HG03575 (cell line): Measurements from ENCODE around the gene EHBP1L1.

ENCODE experiments used
- ATAC-seq: cut with Tn5 transposase; IDR thresholded peaks from one replicate; pipeline ENCODE4 v1.9.1; 2021; ENCODE audit not compliant: unreplicated experiment, insufficient number of reproducible peaks, low FRiP score; ENCODE audit errors: extremely low read depth

The EHBP1L1 gene

DNA sequence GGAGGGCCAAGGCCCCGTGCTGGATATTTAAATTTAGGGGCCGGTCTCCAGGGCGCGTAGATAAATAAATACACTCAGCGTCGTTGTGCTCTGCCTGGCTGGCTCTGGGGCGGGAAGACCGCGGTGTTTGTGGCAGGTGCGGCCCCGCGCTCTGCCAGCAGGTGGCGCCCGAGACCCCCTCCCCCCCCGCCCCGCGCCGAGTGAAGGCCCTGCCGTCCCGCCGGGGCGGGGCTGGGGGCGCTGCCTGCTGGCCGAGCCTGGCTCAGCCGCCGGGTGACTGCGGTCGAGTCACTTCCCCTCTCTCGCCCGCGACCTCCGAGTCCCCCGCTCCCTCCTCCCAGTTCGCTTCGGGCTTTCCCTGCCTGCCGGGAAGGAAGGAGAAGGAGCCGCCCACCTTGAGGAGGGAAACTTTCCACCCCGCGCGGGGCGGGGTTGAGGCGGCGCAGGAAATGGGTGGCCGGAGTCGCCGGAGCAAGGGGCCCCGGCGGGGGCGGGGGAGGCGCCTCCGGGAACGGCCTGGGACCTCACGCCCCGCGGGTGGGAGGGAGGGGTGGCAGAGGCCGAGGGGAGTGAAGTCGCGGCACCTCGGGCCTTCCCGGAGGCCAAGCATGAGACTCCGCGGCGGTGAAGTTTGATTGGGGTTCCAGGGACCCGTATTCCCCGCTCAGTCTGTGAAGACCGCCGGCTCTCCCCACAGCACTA, 1.6 kb upstream of the EHBP1L1 start:
- no peak for ATAC-seq

DNA sequence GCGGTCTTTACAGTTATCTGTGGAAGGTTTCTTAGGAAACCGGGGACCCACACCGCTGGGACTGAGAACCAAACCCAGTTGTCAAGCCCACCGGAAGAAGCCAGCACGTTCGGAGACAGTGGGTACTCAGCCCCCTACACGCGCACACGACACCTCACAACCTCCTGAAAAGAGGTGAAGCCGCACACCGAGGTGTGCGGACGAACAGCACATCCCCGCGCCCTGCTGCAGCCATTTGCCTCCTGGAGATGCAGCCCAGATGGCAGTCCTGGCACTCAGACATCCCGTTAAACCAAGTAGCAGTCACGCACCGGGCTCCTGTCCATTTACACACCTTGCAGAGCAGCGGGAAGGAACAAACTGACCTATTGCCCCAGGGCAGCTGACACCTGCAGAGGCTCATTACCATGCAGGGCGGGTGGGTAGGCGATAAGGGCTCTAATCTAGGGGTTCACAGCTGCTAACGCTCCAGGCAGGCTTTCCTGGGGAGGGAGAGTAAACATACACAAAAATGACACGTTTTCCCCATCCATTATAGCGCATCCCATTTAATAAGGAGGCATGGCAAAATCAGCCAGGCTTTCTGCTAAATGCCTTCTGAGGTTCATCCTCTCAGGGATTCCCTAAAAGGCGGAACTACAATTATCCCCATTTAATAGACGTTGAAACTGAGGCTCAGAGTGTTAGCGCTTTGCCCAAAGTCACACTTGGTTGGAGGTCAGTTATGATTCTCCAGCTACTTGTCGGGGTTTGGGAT, 864 bp upstream of the EHBP1L1 start:
- ATAC-seq: no peak

DNA sequence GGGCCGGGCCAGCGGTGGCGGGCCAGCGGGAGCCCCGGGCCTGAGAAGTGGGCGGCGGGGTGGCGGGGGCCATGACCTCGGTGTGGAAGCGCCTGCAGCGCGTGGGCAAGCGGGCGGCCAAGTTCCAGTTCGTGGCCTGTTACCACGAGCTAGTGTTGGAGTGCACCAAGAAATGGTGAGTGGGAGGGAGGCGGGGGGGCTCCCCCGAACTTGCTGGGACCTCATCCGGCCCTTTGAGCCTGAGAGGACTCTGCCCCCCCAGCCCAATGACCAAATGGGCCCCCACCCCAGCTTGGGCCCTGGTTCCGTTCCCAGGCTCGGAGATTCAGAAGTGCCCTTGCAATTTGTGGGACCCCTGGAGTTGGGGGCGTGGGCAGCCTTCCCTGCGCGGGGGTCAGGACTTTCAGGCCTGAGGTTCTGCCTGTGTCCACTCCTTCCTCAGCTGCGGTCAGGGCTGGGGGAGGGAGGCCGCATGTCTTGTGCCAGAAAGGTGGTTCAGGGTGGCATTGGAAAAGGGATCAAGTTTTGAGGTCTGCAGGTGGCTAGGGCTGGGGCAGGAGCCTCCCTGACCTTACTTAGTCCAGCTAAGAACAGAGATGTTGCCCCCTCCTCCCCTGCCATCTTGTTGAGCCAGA, 496 bp downstream of the EHBP1L1 start:
- ATAC-seq: no peak

DNA sequence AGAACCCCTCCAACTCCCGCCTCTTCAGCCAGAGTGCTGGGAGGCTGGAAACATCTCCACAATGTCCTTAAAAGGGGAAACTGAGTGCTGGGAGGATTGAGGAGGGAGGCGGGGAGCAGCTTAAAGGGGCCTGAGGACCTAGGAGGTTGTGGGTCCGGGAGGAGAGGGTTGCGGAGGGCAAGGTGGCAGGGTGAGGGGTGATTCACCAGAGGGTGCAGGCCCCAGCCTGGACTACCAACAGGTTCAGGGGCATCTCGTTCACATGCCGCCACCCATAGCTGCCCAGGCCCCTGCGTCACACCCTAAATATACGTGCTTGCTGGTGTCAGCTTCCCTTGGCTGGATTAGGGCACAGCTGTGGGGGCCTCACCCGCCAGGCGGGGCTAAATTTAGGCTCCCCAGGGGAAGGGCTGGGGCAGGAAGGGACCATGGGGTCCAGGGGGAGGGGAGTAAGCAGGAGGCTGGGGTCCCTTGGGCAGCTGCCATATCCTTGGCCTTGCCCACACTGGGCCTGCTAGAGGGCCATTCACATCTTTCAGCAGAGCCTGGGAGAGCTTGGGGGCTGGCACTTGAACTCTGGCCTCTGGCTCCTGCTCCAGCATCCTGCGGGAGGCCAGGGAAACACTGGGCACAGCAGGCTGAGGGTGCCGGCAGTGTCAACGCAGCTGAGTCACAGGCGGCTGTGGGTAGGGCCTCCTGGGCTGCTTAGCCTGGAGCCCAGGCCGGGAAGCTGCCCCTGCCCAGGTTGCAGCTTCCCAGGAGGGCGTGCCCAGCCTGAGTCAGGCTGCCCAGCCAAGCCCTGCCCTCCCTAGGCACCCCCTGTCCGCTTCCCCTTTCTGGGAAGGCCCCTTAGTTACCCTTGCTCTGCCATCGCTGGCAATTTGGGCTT, 1.3 kb downstream of the EHBP1L1 start:
- ATAC-seq: no peak

DNA sequence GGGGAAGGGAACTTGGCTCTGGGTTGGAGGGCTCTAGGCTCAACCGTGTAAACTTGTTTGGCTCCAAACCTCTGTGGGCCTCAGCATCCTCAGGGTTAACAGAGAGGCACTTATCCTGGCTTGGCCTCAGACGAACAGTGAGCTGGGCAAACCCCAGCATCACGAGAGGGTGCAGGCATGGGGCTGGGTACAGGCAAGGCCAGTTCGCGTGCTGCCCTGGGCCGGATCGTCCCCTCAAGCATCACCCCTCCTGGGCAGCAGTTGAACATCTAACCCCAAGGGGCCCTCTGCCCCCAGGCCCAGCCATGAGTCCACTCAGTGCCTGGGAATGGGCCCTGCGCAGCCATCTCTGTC, 1.9 kb downstream of the EHBP1L1 start:
- no peak for ATAC-seq

DNA sequence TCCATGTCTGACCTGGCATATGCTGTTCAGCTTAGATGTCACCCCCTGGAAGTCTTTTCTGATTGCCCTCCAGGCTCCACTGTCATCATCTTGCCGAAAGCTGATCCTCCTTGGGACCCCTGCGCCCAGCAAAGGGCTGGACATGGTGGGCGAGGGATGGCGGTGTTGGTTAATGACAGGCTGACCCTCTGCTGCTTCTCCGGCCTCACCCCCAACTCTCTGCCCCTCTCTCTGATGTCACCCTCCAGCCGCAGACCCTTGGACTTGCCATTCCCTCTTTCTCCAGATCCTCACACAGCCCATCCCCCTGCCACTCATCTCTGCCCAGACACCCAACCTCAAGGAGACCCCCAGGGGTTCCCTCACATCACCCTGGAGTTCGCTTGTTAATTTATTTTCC, 2.3 kb downstream of the EHBP1L1 start:
- no peak for ATAC-seq

DNA sequence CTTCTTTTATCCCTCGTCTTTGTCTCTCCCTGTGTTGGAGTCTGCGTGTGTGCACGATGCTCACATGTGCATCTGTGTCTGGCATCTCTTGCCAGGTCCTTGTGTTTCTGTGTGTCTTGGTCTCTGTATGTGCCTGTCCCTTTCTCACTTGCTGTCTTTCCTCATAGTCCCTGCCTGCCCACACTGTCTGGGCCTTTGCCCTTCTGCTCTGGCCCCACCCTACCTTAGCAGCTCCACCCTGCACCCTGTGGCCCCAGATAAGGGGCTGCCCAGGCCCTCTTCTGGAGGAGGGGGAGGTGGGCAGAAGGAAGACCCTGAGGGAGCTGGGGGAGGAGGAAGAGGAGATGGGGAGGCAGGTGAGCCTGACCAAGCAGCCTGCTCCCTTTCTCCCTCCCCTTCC, 2.8 kb downstream of the EHBP1L1 start:
- no peak for ATAC-seq

DNA sequence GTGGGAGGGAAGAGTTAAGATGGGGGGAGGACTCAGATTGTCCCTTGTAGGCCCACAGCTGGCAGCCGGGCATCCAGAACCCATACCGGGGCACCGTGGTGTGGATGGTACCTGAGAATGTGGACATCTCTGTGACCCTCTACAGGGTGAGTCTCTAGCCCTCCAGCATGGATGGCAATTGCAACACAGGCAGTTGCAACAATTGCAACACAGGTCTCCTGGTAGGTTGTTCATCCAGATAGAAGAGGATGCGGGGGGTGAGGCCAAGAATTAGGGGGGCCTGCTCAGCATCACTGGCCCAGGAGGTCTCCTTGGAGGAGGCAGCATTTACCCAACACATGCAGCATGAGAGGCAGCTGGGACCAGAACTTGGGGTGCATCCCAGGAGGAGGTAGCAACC, 3.4 kb downstream of the EHBP1L1 start:
- no peak for ATAC-seq

DNA sequence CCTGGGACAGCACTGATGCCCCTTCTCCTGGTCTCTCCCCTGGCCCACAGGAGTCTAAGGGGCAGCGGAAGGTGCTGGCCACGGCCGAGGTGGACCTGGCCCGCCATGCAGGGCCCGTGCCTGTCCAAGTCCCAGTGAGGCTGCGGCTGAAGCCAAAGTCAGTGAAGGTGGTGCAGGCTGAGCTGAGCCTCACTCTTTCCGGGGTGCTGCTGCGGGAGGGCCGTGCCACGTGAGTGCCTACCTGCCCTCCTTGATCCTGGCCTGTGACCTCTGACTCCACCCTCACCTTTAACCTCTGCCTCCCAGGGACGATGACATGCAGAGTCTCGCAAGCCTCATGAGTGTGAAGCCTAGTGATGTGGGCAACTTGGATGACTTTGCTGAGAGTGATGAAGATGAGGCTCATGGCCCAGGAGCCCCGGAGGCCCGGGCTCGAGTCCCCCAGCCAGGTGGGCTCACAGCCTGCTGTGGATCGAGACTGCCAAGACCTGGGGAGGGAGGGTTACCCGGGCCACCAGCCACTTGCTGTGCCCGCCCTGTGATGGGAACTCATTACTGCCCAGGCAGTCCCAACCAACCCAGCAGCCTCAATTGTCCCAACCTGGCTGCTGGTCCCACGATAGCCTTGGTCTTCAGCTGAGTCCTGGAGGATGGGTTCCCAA, 4.3 kb downstream of the EHBP1L1 start:
- ATAC-seq: no peak

DNA sequence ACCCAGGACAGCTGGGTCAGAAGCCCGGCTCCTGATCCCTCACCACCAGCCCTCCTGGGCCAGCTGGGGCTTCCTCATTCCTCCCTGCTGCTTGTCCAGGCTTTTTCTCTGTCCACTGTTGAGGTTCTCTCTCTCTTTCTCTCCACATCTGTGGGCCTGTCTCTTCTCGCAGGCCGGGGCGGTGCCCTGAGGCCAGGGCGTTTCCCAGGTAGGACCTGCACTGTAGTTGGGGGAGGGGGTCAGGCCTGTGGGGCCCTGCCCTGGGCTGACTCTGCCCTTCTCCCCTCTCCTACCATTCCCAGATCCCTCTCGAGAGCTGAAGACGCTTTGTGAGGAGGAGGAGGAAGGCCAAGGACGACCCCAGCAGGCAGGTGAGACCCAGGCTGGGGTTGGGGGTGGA, 4.9 kb downstream of the EHBP1L1 start:
- ATAC-seq: no peak

DNA sequence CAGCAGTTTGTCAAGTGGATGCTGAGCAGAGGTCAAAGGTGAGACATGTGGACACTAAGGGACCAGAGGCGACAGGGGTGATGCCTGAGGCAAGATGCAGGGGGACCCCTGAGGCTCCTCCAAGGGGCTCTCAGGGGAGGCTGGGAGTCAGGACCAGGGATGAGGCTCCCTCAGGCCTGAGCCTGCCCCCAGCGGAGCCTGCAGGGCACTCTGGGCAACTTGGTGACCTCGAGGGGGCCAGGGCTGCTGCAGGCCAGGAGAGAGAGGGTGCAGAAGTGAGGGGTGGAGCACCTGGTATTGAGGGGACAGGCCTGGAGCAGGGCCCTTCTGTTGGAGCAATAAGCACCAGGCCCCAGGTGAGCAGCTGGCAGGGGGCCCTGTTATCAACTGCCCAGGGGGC, 6.1 kb downstream of the EHBP1L1 start:
- ATAC-seq: no peak

DNA sequence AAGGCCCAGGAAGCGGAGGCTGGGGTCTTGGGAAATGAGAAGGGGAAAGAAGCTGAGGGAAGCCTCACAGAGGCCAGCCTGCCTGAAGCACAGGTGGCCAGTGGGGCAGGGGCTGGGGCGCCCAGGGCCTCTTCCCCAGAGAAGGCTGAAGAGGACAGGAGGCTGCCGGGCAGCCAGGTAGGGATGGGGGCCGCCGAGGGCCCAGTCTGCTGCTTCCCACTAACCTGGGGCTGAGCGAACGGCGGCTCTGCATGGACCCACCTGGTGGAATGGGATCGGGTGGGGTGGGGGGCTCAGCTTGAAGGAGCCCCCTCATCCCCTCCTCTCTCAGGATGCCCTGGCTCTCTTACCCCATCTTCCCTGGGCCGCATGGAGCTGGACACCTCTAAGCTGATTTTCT, 7.7 kb downstream of the EHBP1L1 start:
- no peak for ATAC-seq

DNA sequence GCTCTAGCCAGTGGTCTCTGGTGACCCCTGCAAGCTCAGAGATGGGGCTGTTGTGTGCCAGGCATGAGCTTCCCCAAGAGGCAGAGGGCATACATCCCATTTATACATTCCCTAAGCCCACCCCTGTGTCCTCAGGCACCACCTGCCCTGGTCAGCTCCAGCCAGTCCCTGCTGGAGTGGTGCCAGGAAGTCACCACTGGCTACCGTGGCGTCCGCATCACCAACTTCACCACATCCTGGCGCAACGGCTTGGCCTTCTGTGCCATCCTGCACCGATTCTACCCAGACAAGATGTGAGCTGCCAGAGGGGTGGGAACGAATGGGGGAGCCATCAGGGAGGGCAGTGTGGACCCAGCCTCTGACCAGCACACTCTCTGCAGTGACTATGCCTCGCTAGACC, 8.3 kb downstream of the EHBP1L1 start:
- no peak for ATAC-seq

DNA sequence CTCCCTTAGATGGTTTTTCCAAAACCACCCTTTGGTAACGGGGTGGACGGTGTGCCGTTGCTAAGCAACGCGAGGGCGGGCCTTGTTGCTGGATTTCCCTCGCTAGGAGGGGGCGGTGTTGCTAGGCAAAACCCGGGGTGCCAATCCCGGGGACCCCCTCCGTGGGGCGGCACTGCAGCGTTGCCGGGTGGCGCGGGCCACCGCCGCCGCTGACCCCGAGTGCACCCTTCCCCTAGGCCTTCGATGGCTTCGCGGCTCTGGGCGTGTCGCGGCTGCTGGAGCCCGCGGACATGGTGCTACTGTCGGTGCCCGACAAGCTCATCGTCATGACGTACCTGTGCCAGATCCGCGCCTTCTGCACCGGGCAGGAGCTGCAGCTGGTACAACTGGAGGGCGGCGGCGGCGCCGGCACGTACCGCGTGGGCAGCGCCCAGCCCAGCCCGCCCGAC, 8.9 kb downstream of the EHBP1L1 start:
- no peak for ATAC-seq

DNA sequence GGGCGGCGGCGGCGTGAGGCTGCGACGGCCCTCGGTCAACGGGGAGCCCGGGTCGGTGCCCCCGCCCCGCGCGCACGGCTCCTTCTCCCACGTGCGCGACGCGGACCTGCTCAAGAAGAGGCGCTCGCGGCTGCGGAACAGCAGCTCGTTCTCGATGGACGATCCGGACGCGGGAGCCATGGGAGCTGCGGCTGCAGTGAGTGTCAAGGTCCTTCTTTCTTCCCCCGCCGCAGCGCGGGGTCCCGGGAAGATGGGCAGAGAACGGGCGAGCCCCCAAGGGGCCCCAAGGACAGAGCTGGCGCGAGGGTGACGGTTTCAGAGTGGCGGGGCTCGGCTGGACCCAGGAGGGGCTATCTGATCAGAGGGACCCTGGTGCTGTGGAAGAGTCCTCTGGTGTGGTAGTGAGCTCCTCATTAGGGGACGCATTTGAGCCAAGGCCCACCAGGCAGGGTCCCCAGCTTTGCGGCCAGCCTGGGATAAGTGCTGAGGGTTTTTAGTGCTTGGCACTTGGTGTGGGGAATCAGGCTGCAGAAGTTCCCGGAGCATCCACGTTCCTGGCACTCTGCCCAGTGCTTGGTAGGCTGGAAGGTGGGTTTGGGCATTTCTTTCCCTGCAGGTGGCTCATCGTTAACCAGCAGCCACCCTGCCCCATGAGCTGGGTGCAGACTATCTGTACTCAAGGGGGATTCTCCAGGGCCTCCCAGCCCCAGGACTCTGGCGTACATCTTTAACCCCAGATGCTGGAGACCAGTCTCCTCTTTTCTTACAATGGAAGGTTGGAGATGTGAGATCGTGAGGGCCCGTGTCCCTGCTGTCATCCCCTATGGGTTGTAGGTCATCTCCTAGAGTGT, 9.8 kb downstream of the EHBP1L1 start:
- no peak for ATAC-seq

DNA sequence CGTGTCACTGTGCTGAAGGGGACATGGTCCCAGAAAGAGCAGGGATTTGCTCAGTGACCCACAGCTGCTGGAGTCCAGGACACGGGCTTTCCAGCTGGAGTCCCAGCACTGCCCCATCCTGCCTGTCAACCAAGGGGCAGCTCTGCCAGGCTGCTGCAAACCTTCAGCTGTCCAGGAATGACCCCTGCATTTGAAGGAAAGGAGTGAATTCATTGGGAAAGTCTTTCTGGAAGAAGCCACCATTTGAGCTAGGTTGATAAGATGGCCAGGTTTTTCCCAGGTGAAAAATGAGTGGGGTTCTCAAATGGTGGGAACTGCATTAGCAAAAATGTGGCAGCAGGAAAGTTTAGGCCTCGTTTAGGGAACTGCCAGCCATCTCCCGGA, 10.4 kb downstream of the EHBP1L1 start:
- ATAC-seq: no peak

DNA sequence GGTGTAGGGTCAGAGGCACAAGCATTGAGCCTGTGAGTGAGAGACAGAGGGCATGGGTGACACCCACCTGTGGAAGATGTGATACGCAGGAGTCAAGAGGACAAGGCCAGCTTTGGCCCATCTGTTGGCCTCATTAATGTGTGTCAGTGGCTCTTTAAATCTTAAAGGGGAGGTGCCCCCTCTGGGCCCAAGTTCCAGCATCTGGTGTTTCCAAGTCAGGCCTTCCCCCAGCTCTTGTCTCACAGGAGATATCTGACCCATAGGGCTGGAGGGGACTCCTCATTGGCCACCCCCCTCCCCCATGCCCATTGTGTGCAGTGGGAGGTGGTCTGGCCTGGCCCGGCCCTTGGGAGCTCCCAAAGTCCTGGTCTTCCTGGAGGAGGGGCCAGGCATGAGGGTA, 10.8 kb downstream of the EHBP1L1 start:
- ATAC-seq: no peak
